ENCODE measurements around the gene COL1A2. TPM values are rescaled to one million over a fixed set of nuclear protein-coding genes. Genes with fewer than 3 reads are reported as not detected.

COL1A2 gene
- 1.4 and 46.9 TPM in 2 replicates for total RNA-seq

- no peaks in the 10 kb centered on the region for H3K27me3 ChIP-seq (ENCODE audit: control insufficient read depth, insufficient read depth, low read length)
- TF ChIP-seq, protein P1, sequence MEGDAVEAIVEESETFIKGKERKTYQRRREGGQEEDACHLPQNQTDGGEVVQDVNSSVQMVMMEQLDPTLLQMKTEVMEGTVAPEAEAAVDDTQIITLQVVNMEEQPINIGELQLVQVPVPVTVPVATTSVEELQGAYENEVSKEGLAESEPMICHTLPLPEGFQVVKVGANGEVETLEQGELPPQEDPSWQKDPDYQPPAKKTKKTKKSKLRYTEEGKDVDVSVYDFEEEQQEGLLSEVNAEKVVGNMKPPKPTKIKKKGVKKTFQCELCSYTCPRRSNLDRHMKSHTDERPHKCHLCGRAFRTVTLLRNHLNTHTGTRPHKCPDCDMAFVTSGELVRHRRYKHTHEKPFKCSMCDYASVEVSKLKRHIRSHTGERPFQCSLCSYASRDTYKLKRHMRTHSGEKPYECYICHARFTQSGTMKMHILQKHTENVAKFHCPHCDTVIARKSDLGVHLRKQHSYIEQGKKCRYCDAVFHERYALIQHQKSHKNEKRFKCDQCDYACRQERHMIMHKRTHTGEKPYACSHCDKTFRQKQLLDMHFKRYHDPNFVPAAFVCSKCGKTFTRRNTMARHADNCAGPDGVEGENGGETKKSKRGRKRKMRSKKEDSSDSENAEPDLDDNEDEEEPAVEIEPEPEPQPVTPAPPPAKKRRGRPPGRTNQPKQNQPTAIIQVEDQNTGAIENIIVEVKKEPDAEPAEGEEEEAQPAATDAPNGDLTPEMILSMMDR (IDR thresholded peaks at IDR 0.05; ENCODE audit: insufficient read depth, low read length, severe bottlenecking): no peak
- H3K36me3 ChIP-seq (ENCODE audit: control insufficient read depth, insufficient read depth, low read length): no peaks in the 10 kb centered on the region
- peak within 1 kb of the TSS; percentile 8 for H3K4me3 ChIP-seq (ENCODE audit: low read depth, low read length)
- FAIRE-seq (no peak), DNase-seq (ENCODE audit: low read depth) (peak; percentile 13)
Observed at GRCh38 chr7:94394437-94395140, at the start of gene COL1A2. COL1A2 (plus strand) TSS chr7:94394895; CDS start chr7:94395032, 137 bp downstream.

DNA sequence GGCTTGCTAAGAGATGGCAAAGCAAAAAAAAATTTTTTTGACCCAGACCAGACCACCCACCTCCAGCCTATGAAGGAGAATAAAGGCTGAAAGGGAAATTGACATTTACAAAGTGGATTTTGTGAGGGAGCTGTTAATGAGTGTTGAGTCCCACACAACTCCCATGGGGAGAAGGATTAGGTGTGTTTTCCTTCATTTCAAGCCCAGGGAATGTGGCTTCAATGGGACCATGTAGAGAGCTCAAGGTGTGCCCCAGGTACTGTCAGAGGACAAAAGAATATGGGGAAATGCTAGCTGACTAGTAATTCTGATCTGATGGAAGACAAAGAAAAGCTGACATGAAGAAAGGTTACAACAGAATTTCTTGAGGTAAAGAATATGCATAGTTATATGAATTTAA lies 48.8 kb upstream of the COL1A2 start:
- H3K4me3 ChIP-seq (ENCODE audit: low read depth, low read length): no peak overlapping the region
- FAIRE-seq: no peak
- no peaks in the 10 kb centered on the region for H3K36me3 ChIP-seq (ENCODE audit: control insufficient read depth, insufficient read depth, low read length)
- DNase-seq (ENCODE audit: low read depth): no peak
- TF ChIP-seq, protein P1 (IDR thresholded peaks at IDR 0.05; ENCODE audit: insufficient read depth, low read length, severe bottlenecking): no peak
- no peaks in the 10 kb centered on the region for H3K27me3 ChIP-seq (ENCODE audit: control insufficient read depth, insufficient read depth, low read length)

- Histone ChIP-seq H3K36me3 (ENCODE audit: control insufficient read depth, insufficient read depth, low read length) (no peaks in the 10 kb centered on the region), H3K4me3 (ENCODE audit: low read depth, low read length) (no peak overlapping the region), H3K27me3 (ENCODE audit: control insufficient read depth, insufficient read depth, low read length) (no peaks in the 10 kb centered on the region)
- TF ChIP-seq, protein P1 (IDR thresholded peaks at IDR 0.05; ENCODE audit: insufficient read depth, low read length, severe bottlenecking): no peak
- DNase-seq (ENCODE audit: low read depth): no peak
- no peak for FAIRE-seq
Observed at GRCh38 chr7:94348142-94348541, 46.6 kb upstream of the COL1A2 start.

DNA sequence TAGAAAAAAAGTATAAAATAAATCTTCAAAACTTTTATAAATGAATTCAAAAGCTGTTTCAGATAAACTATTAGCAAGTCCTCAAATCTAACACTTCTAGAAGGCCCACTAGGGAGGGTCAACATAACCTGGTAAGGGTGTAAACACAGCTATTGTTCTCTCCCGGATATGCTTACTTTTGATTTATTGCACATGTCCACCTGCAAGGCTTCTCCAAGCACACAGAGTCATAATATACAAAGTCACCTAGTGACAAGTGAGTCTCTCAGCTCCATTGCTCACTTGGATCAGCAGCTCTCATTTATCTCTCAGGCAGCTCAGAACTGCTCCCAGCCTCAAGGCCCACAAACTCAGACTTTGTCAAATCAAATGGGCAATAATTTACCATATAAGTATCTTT lies 44.0 kb upstream of the COL1A2 start:
- no peaks in the 10 kb centered on the region for H3K27me3 ChIP-seq (ENCODE audit: control insufficient read depth, insufficient read depth, low read length)
- DNase-seq (ENCODE audit: low read depth) (no peak), FAIRE-seq (no peak)
- no peaks in the 10 kb centered on the region for H3K36me3 ChIP-seq (ENCODE audit: control insufficient read depth, insufficient read depth, low read length)
- TF ChIP-seq, protein P1 (IDR thresholded peaks at IDR 0.05; ENCODE audit: insufficient read depth, low read length, severe bottlenecking): no peak
- no peak overlapping the region for H3K4me3 ChIP-seq (ENCODE audit: low read depth, low read length)

DNA sequence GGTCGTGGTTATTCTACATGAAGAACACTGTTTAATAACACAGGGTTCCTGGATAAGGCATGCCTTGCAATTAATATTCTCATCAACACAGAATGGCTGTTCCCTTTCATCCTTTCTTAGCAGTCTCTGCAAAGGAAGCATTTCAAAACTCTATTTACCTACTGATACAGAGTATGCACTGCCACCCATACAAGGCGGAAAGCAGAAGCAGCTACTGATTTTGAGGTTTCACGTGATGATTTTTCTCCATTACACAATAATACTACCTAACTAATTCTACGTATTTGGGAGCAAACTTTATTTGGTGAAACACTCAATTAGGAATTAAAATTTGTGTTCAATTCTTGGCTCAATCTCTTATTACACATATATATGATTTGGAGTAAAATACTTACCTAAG lies 43.0 kb upstream of the COL1A2 start:
- DNase-seq (ENCODE audit: low read depth) (no peak), FAIRE-seq (no peak)
- Histone ChIP-seq H3K4me3 (ENCODE audit: low read depth, low read length) (no peak overlapping the region), H3K36me3 (ENCODE audit: control insufficient read depth, insufficient read depth, low read length) (no peaks in the 10 kb centered on the region), H3K27me3 (ENCODE audit: control insufficient read depth, insufficient read depth, low read length) (no peaks in the 10 kb centered on the region)
- TF ChIP-seq, protein P1 (IDR thresholded peaks at IDR 0.05; ENCODE audit: insufficient read depth, low read length, severe bottlenecking): no peak

DNA sequence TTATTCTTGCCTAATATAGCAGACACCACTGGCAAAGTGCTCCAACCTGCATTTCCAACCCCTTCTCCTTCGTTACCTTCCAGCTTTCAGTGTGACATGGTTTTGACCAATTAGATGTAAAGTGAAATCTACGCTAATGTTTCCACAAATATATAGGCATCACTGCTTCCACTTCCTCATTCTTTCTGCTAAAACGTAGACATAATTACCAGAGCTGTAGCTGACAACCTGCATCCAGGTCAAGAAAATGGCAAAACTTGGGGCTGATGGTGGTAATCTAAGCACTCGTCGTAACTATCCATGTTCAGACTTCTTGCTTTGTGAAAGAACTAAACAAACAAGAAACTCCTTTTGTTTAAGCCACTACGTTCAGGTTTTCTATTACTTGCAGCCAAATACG lies 41.8 kb upstream of the COL1A2 start:
- TF ChIP-seq, protein P1 (IDR thresholded peaks at IDR 0.05; ENCODE audit: insufficient read depth, low read length, severe bottlenecking): no peak
- FAIRE-seq: no peak
- Histone ChIP-seq H3K27me3 (ENCODE audit: control insufficient read depth, insufficient read depth, low read length) (no peaks in the 10 kb centered on the region), H3K36me3 (ENCODE audit: control insufficient read depth, insufficient read depth, low read length) (no peaks in the 10 kb centered on the region), H3K4me3 (ENCODE audit: low read depth, low read length) (no peak overlapping the region)
- no peak for DNase-seq (ENCODE audit: low read depth)
